Dendritic cell treated with granulocyte-macrophage colony-stimulating factor and Interleukin-4, amounts not matched to agents 40 ng/mL and 50 ng/mL, for 4 days (primary cell): ENCODE data around the gene F8.
"Not testable (repeated sequence)": the region's sequence is repeated elsewhere in the genome, so short reads cannot be mapped to it uniquely, and the experiment has no call there.

Experiments used
- H3K27ac Mint-ChIP-seq: one replicate; pipeline ENCODE4 v1.8.0; 2022; ENCODE audit warnings: mild to moderate bottlenecking, mixed read lengths
- H3K27me3 Mint-ChIP-seq: one replicate; pipeline ENCODE4 v1.8.0; 2022; ENCODE audit warnings: mild to moderate bottlenecking, mixed read lengths
- H3K36me3 Mint-ChIP-seq: one replicate; pipeline ENCODE4 v1.8.0; 2022; ENCODE audit warnings: low read depth, mixed read lengths
- H3K4me1 Mint-ChIP-seq: one replicate; pipeline ENCODE4 v1.8.0; 2022; ENCODE audit warnings: low read depth, mixed read lengths
- H3K4me3 Mint-ChIP-seq: one replicate; pipeline ENCODE4 v1.8.0; 2022; ENCODE audit warnings: mild to moderate bottlenecking, moderate library complexity, mixed read lengths
- H3K9me3 Mint-ChIP-seq: one replicate; pipeline ENCODE4 v1.8.0; 2022; ENCODE audit warnings: mixed read lengths
- intact Hi-C: fragments of 100-400 bp; cut with micrococcal nuclease; formaldehyde crosslinking; loops from one replicate; pipeline ENCODE4 v1.15.0; 2022

The F8 gene

GRCh38 chrX:154840856-154841255 lies 181.7 kb downstream of the F8 start:
- Mint-ChIP-seq H3K4me3 (no peak overlapping the region), H3K4me1 (no peaks in the 10 kb centered on the region), H3K9me3 (no peaks in the 10 kb centered on the region), H3K27ac (no peak overlapping the region), H3K36me3 (no peaks in the 10 kb centered on the region), H3K27me3 (no peaks in the 10 kb centered on the region)
- intact Hi-C loops, result no loop called here

- no peaks in the 10 kb centered on the region for H3K27me3 Mint-ChIP-seq
- H3K9me3 Mint-ChIP-seq, result no peaks in the 10 kb centered on the region
- no peak overlapping the region for H3K27ac Mint-ChIP-seq
- no peaks in the 10 kb centered on the region for H3K36me3 Mint-ChIP-seq
- H3K4me3 Mint-ChIP-seq, result no peak overlapping the region
- H3K4me1 Mint-ChIP-seq, result no peaks in the 10 kb centered on the region
- intact Hi-C loops, result loop anchor here (5.0 kb wide), 1 partner anchor 89 kb away; no protein-coding TSS in a partner anchor
Observed at GRCh38 chrX:154836163-154836562, 186.4 kb downstream of the F8 start.

- H3K4me3 Mint-ChIP-seq, result no peak within 1 kb of the TSS
- intact Hi-C loops, result no loop called here
- H3K9me3 Mint-ChIP-seq, result no peaks in the 10 kb centered on the region
- H3K4me1 Mint-ChIP-seq, result peaks cover 6% of the 10 kb centered on the region
- H3K36me3 Mint-ChIP-seq, result no peaks in the 10 kb centered on the region
- no peak within 1 kb of the TSS for H3K27ac Mint-ChIP-seq
- no peaks in the 10 kb centered on the region for H3K27me3 Mint-ChIP-seq
Observed at GRCh38 chrX:154834562-154834961, 188.0 kb downstream of the F8 start, which contains the start of gene SMIM9. SMIM9 (minus strand) TSS chrX:154834662; CDS start chrX:154830856, 3,806 bp downstream.

- H3K36me3 Mint-ChIP-seq, result no peaks in the 10 kb centered on the region
- H3K27me3 Mint-ChIP-seq, result no peaks in the 10 kb centered on the region
- no peak overlapping the region for H3K4me3 Mint-ChIP-seq
- intact Hi-C loops, result no loop called here
- H3K4me1 Mint-ChIP-seq, result peaks cover 12% of the 10 kb centered on the region
- no peaks in the 10 kb centered on the region for H3K9me3 Mint-ChIP-seq
- H3K27ac Mint-ChIP-seq, result no peak overlapping the region
Observed at GRCh38 chrX:154833746-154834274, 188.7 kb downstream of the F8 start.

GRCh38 chrX:154829926-154830442 lies 192.5 kb downstream of the F8 start:
- Mint-ChIP-seq H3K4me3 (no peak overlapping the region), H3K4me1 (peaks cover 20% of the 10 kb centered on the region), H3K9me3 (no peaks in the 10 kb centered on the region), H3K27ac (no peak overlapping the region), H3K36me3 (no peaks in the 10 kb centered on the region), H3K27me3 (no peaks in the 10 kb centered on the region)
- intact Hi-C loops, result no loop called here

- H3K27me3 Mint-ChIP-seq, result no peaks in the 10 kb centered on the region
- intact Hi-C loops, result no loop called here
- H3K27ac Mint-ChIP-seq, result peak overlapping the region; percentile 57
- no peaks in the 10 kb centered on the region for H3K36me3 Mint-ChIP-seq
- peaks cover 20% of the 10 kb centered on the region for H3K4me1 Mint-ChIP-seq
- no peak overlapping the region for H3K4me3 Mint-ChIP-seq
- H3K9me3 Mint-ChIP-seq, result no peaks in the 10 kb centered on the region
Observed at GRCh38 chrX:154829134-154829533, 193.4 kb downstream of the F8 start.

GRCh38 chrX:154828016-154828408 lies 194.5 kb downstream of the F8 start:
- peaks cover 20% of the 10 kb centered on the region for H3K4me1 Mint-ChIP-seq
- intact Hi-C loops, result no loop called here
- H3K9me3 Mint-ChIP-seq, result no peaks in the 10 kb centered on the region
- H3K36me3 Mint-ChIP-seq, result no peaks in the 10 kb centered on the region
- H3K4me3 Mint-ChIP-seq, result no peak overlapping the region
- H3K27ac Mint-ChIP-seq, result no peak overlapping the region
- no peaks in the 10 kb centered on the region for H3K27me3 Mint-ChIP-seq

GRCh38 chrX:154827194-154828015 lies 195.1 kb downstream of the F8 start:
- Mint-ChIP-seq H3K9me3 (no peaks in the 10 kb centered on the region), H3K27me3 (no peaks in the 10 kb centered on the region), H3K27ac (no peak overlapping the region), H3K4me1 (peaks cover 20% of the 10 kb centered on the region), H3K36me3 (no peaks in the 10 kb centered on the region), H3K4me3 (no peak overlapping the region)
- intact Hi-C loops, result no loop called here

- peaks cover 20% of the 10 kb centered on the region for H3K4me1 Mint-ChIP-seq
- H3K36me3 Mint-ChIP-seq, H3K27ac Mint-ChIP-seq, H3K27me3 Mint-ChIP-seq, H3K9me3 Mint-ChIP-seq, H3K4me3 Mint-ChIP-seq, intact Hi-C loops: not testable (repeated sequence)
Observed at GRCh38 chrX:154825586-154825985, 196.9 kb downstream of the F8 start.

GRCh38 chrX:154824638-154825037 lies 197.9 kb downstream of the F8 start:
- no peaks in the 10 kb centered on the region for H3K9me3 Mint-ChIP-seq
- no peak overlapping the region for H3K27ac Mint-ChIP-seq
- peaks cover 15% of the 10 kb centered on the region for H3K4me1 Mint-ChIP-seq
- intact Hi-C loops, result no loop called here
- H3K4me3 Mint-ChIP-seq, result no peak overlapping the region
- H3K27me3 Mint-ChIP-seq, result no peaks in the 10 kb centered on the region
- H3K36me3 Mint-ChIP-seq, result no peaks in the 10 kb centered on the region

- Mint-ChIP-seq H3K27ac (no peak overlapping the region), H3K9me3 (peaks cover 6% of the 10 kb centered on the region), H3K36me3 (no peaks in the 10 kb centered on the region), H3K27me3 (no peaks in the 10 kb centered on the region), H3K4me1 (no peaks in the 10 kb centered on the region), H3K4me3 (no peak overlapping the region)
- intact Hi-C loops, result no loop called here
Observed at GRCh38 chrX:154822029-154822428, 200.5 kb downstream of the F8 start.

GRCh38 chrX:154821523-154821922 lies 201.0 kb downstream of the F8 start:
- Mint-ChIP-seq H3K9me3 (peaks cover 8% of the 10 kb centered on the region), H3K36me3 (no peaks in the 10 kb centered on the region), H3K4me3 (no peak overlapping the region), H3K27me3 (no peaks in the 10 kb centered on the region), H3K4me1 (no peaks in the 10 kb centered on the region), H3K27ac (no peak overlapping the region)
- intact Hi-C loops, result no loop called here

- H3K27me3 Mint-ChIP-seq, result no peaks in the 10 kb centered on the region
- H3K9me3 Mint-ChIP-seq, result peaks cover 8% of the 10 kb centered on the region
- H3K4me3 Mint-ChIP-seq, result no peak overlapping the region
- no peak overlapping the region for H3K27ac Mint-ChIP-seq
- intact Hi-C loops, result no loop called here
- no peaks in the 10 kb centered on the region for H3K36me3 Mint-ChIP-seq
- H3K4me1 Mint-ChIP-seq, result no peaks in the 10 kb centered on the region
Observed at GRCh38 chrX:154819771-154820341, 202.7 kb downstream of the F8 start.
